BLaER1 (cell line): ENCODE measurements around the gene TBX15.

Source experiments
- H3K27ac ChIP-seq: shearing (Covaris generic); formaldehyde crosslinking; 2 replicates; pipeline ENCODE4 v1.8.1; 2022
- H3K27me3 ChIP-seq: shearing (Covaris generic); formaldehyde crosslinking; 2 replicates; pipeline ENCODE4 v1.8.1; 2022
- H3K36me3 ChIP-seq: shearing (Covaris generic); formaldehyde crosslinking; 2 replicates; pipeline ENCODE4 v1.8.1; 2022
- H3K4me1 ChIP-seq: shearing (Covaris generic); formaldehyde crosslinking; 2 replicates; pipeline ENCODE4 v1.8.1; 2022
- H3K4me2 ChIP-seq: shearing (Covaris generic); formaldehyde crosslinking; 2 replicates; pipeline ENCODE4 v1.8.1; 2022
- H3K4me3 ChIP-seq: shearing (Covaris generic); formaldehyde crosslinking; 2 replicates; pipeline ENCODE4 v1.8.1; 2022
- H3K9ac ChIP-seq: shearing (Covaris generic); formaldehyde crosslinking; 2 replicates; pipeline ENCODE4 v1.8.1; 2022
- H3K9me3 ChIP-seq: shearing (Covaris generic); formaldehyde crosslinking; 2 replicates; pipeline ENCODE4 v1.8.1; 2022
- H4K20me1 ChIP-seq: shearing (Covaris generic); formaldehyde crosslinking; 2 replicates; pipeline ENCODE4 v1.8.1; 2022
- Cebpa-rat ChIP-seq: shearing (Covaris generic); IDR thresholded peaks from 2 replicates; pipeline ENCODE4 v1.8.1; 2022

Gene TBX15

GRCh38 chr1:119009312-119009655 is 21.1 kb upstream of the TBX15 start:
- H3K9ac ChIP-seq, result no peak overlapping the region
- H4K20me1 ChIP-seq, result no peaks in the 10 kb centered on the region
- H3K27me3 ChIP-seq, result no peaks in the 10 kb centered on the region
- H3K4me2 ChIP-seq, result no peak overlapping the region
- H3K36me3 ChIP-seq, result no peaks in the 10 kb centered on the region
- no peak overlapping the region for H3K4me3 ChIP-seq
- no peak for TF ChIP-seq Cebpa-rat
- H3K9me3 ChIP-seq, result peaks cover 31% of the 10 kb centered on the region
- H3K27ac ChIP-seq, result no peak overlapping the region
- H3K4me1 ChIP-seq, result no peaks in the 10 kb centered on the region

- Histone ChIP-seq H3K27ac (no peak overlapping the region), H3K27me3 (no peaks in the 10 kb centered on the region)
Observed at GRCh38 chr1:119008483-119009311, 20.6 kb upstream of the TBX15 start.

GRCh38 chr1:119007670-119008482 is 19.7 kb upstream of the TBX15 start:
- TF ChIP-seq Cebpa-rat, result no peak

More at GRCh38 chr1:119008483-119009311, 20.6 kb upstream of the TBX15 start:
- Histone ChIP-seq H3K4me1 (no peaks in the 10 kb centered on the region), H3K4me3 (no peak overlapping the region), H3K9me3 (peaks cover 31% of the 10 kb centered on the region), H3K36me3 (no peaks in the 10 kb centered on the region), H3K9ac (no peak overlapping the region), H4K20me1 (no peaks in the 10 kb centered on the region), H3K4me2 (no peak overlapping the region)
- no peak for TF ChIP-seq Cebpa-rat

GRCh38 chr1:119007339-119007669 is 19.2 kb upstream of the TBX15 start:
- Histone ChIP-seq H3K36me3 (no peaks in the 10 kb centered on the region), H4K20me1 (no peaks in the 10 kb centered on the region), H3K4me1 (no peaks in the 10 kb centered on the region), H3K27me3 (no peaks in the 10 kb centered on the region), H3K27ac (no peak overlapping the region), H3K9me3 (peaks cover 31% of the 10 kb centered on the region), H3K4me2 (no peak overlapping the region), H3K4me3 (no peak overlapping the region), H3K9ac (no peak overlapping the region)
- no peak for TF ChIP-seq Cebpa-rat

More at GRCh38 chr1:119007670-119008482, 19.7 kb upstream of the TBX15 start:
- H4K20me1 ChIP-seq, result no peaks in the 10 kb centered on the region
- H3K4me3 ChIP-seq, result no peak overlapping the region
- peaks cover 31% of the 10 kb centered on the region for H3K9me3 ChIP-seq
- H3K4me1 ChIP-seq, result no peaks in the 10 kb centered on the region
- no peak overlapping the region for H3K27ac ChIP-seq
- H3K9ac ChIP-seq, result no peak overlapping the region
- H3K4me2 ChIP-seq, result no peak overlapping the region
- H3K36me3 ChIP-seq, result no peaks in the 10 kb centered on the region
- no peaks in the 10 kb centered on the region for H3K27me3 ChIP-seq

- Histone ChIP-seq H3K27ac (no peak overlapping the region), H3K4me3 (no peak overlapping the region), H3K27me3 (no peaks in the 10 kb centered on the region), H3K9me3 (peaks cover 31% of the 10 kb centered on the region), H3K4me1 (peaks cover 6% of the 10 kb centered on the region; the same call in 1 of the 2 replicates), H3K36me3 (no peaks in the 10 kb centered on the region), H4K20me1 (no peaks in the 10 kb centered on the region), H3K9ac (no peak overlapping the region), H3K4me2 (no peak overlapping the region)
- TF ChIP-seq Cebpa-rat, result no peak
Observed at GRCh38 chr1:119006406-119007279, 18.5 kb upstream of the TBX15 start.

- no peak for TF ChIP-seq Cebpa-rat
- no peak overlapping the region for H3K4me2 ChIP-seq
- peaks cover 4% of the 10 kb centered on the region for H3K27me3 ChIP-seq
- H3K9me3 ChIP-seq, result peaks cover 31% of the 10 kb centered on the region
- H3K4me3 ChIP-seq, result no peak overlapping the region
- no peaks in the 10 kb centered on the region for H4K20me1 ChIP-seq
- H3K4me1 ChIP-seq, result peaks cover 12% of the 10 kb centered on the region
- no peak overlapping the region for H3K27ac ChIP-seq
- H3K36me3 ChIP-seq, result no peaks in the 10 kb centered on the region
- H3K9ac ChIP-seq, result no peak overlapping the region
Observed at GRCh38 chr1:119005724-119006405, 17.7 kb upstream of the TBX15 start.

GRCh38 chr1:119004781-119005180 is 16.6 kb upstream of the TBX15 start:
- Histone ChIP-seq H3K27ac (no peak overlapping the region), H3K9me3 (peaks cover 31% of the 10 kb centered on the region), H3K4me2 (no peak overlapping the region), H3K9ac (no peak overlapping the region), H3K36me3 (no peaks in the 10 kb centered on the region), H3K27me3 (peaks cover 13% of the 10 kb centered on the region), H3K4me3 (no peak overlapping the region), H4K20me1 (no peaks in the 10 kb centered on the region), H3K4me1 (peaks cover 22% of the 10 kb centered on the region)
- TF ChIP-seq Cebpa-rat, result no peak

GRCh38 chr1:119004129-119004527 is 16.0 kb upstream of the TBX15 start:
- TF ChIP-seq Cebpa-rat, result no peak
- Histone ChIP-seq H3K36me3 (no peaks in the 10 kb centered on the region), H3K27ac (no peak overlapping the region), H3K27me3 (peaks cover 13% of the 10 kb centered on the region), H4K20me1 (no peaks in the 10 kb centered on the region), H3K4me3 (no peak overlapping the region), H3K4me1 (peaks cover 28% of the 10 kb centered on the region), H3K9ac (no peak overlapping the region), H3K4me2 (no peak overlapping the region), H3K9me3 (peaks cover 31% of the 10 kb centered on the region)

GRCh38 chr1:119003413-119004128 is 15.4 kb upstream of the TBX15 start:
- Histone ChIP-seq H3K36me3 (no peaks in the 10 kb centered on the region), H4K20me1 (no peaks in the 10 kb centered on the region), H3K4me1 (peaks cover 33% of the 10 kb centered on the region), H3K27ac (no peak overlapping the region), H3K9me3 (peaks cover 31% of the 10 kb centered on the region), H3K9ac (no peak overlapping the region), H3K4me2 (no peak overlapping the region), H3K27me3 (peaks cover 13% of the 10 kb centered on the region), H3K4me3 (no peak overlapping the region)
- no peak for TF ChIP-seq Cebpa-rat
